Body of pancreas (tissue), 4 donors: ENCODE results near the gene MED16.

Experiments
- POLR2A ChIP-seq, 3 donors: fragments of 450-650 bp; IDR thresholded peaks; one replicate each; pipeline ENCODE4 v1.6.1; 2016; ENCODE audit warnings: antibody characterized with exemption in 3 of 3, mild to moderate bottlenecking in 2 of 3
- TF ChIP-seq, protein P1 (sequence below), 7 experiments: fragments of 450-650 bp in 4 of 7; fragments of 200-600 bp in 3 of 7; sonication (generic) in 3 of 7; IDR thresholded peaks; one replicate each; pipeline ENCODE4 v1.5.1; 2016 to 2019; ENCODE audit warnings: antibody characterized with exemption in 7 of 7

- TF ChIP-seq, protein P1, sequence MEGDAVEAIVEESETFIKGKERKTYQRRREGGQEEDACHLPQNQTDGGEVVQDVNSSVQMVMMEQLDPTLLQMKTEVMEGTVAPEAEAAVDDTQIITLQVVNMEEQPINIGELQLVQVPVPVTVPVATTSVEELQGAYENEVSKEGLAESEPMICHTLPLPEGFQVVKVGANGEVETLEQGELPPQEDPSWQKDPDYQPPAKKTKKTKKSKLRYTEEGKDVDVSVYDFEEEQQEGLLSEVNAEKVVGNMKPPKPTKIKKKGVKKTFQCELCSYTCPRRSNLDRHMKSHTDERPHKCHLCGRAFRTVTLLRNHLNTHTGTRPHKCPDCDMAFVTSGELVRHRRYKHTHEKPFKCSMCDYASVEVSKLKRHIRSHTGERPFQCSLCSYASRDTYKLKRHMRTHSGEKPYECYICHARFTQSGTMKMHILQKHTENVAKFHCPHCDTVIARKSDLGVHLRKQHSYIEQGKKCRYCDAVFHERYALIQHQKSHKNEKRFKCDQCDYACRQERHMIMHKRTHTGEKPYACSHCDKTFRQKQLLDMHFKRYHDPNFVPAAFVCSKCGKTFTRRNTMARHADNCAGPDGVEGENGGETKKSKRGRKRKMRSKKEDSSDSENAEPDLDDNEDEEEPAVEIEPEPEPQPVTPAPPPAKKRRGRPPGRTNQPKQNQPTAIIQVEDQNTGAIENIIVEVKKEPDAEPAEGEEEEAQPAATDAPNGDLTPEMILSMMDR (IDR thresholded peaks at IDR 0.05) = no peak
- TF ChIP-seq POLR2A (IDR thresholded peaks at IDR 0.05) = peak in 1 of 3 donors; percentile 15
Measured at GRCh38 chr19:850979-851335, 42.0 kb downstream of the MED16 start.
